Kidney (tissue), 14 donors: ENCODE results near the gene GRPR. TPM values are rescaled to one million over a fixed set of nuclear protein-coding genes. Genes with fewer than 3 reads are reported as not detected.

ENCODE experiments used
- DNase-seq, 5 donors: peaks; one replicate each; pipeline ENCODE4 v3.0.0-alpha.2; 2013 to 2020
- FAIRE-seq: peaks from 2 replicates; lab custom pipeline; 2012; peaks lifted over from hg19 to GRCh38; lab: Jason Lieb, UNC
- H3K27ac ChIP-seq, 2 donors: one replicate each; pipeline ENCODE4 v1.7.0; 2013; ENCODE audit warnings: low read depth in 2 of 2, low read length in 2 of 2, inconsistent platforms in 1 of 2
- H3K27me3 ChIP-seq: one replicate; pipeline ENCODE4 v1.7.1; 2013; ENCODE audit warnings: low read length, inconsistent platforms; ENCODE audit not compliant: control insufficient read depth, insufficient read depth
- H3K36me3 ChIP-seq, 3 donors: one replicate each; pipeline versions ENCODE4 v1.7.0 to v1.7.1; 2013; ENCODE audit warnings: low read length in 3 of 3, control low read depth in 1 of 3, inconsistent platforms in 1 of 3; ENCODE audit not compliant: insufficient read depth in 3 of 3, control insufficient read depth in 2 of 3
- H3K4me1 ChIP-seq, 3 donors: one replicate each; pipeline versions ENCODE4 v1.7.0 to v1.7.1; 2013; ENCODE audit warnings: low read length in 3 of 3, inconsistent platforms in 1 of 3, low read depth in 1 of 3; ENCODE audit not compliant: control insufficient read depth in 2 of 3, insufficient read depth in 2 of 3
- H3K4me3 ChIP-seq, 3 donors: one replicate each; pipeline versions ENCODE4 v1.7.0 to v1.8.1; 2013; ENCODE audit warnings: low read length in 3 of 3, control low read depth in 1 of 3, inconsistent platforms in 1 of 3
- H3K9ac ChIP-seq, 3 donors: one replicate each; pipeline versions ENCODE4 v1.7.0 to v1.7.1; 2013; ENCODE audit warnings: low read length in 3 of 3, control low read depth in 1 of 3, inconsistent platforms in 1 of 3
- H3K9me3 ChIP-seq, 3 donors: one replicate each; pipeline versions ENCODE4 v1.7.0 to v1.7.1; 2013; ENCODE audit warnings: low read length in 3 of 3, control low read depth in 1 of 3, inconsistent platforms in 1 of 3; ENCODE audit not compliant: control insufficient read depth in 2 of 3, insufficient read depth in 1 of 3
- CTCF ChIP-seq: IDR thresholded peaks from 3 replicates; pipeline ENCODE4 v1.5.1; 2012; ENCODE audit warnings: mild to moderate bottlenecking, moderate library complexity, borderline replicate concordance; ENCODE audit not compliant: insufficient read depth; ENCODE audit errors: extremely low read depth
- intact Hi-C: fragments of 100-400 bp; cut with DNase I; formaldehyde crosslinking; loops from one replicate; pipeline ENCODE4 v1.11.1; 2022
- polyA plus RNA-seq: library from polyadenylated mRNA; stranded (reverse); fragments of 350-450 nt; fragmentation: Illumina TruSeq; extraction: RNeasy Lipid Tissue Mini Kit (QIAGEN cat#74804); gene quantifications from one replicate; pipeline ENCODE4 v1.2.3, GENCODE V29; 2014; ENCODE audit warnings: low read depth, low replicate concordance; ENCODE audit not compliant: insufficient read depth
- total RNA-seq: library from RNA; stranded (reverse); fragmentation: NEBNext Ultra II Directional; extraction: Animal tissue kit (Norgen Biotek cat#: 25700); gene quantifications from one replicate; pipeline ENCODE4 v1.2.1, GENCODE V29; 2021
- donor health status: control.
- donor health status: control.
- donor health status: control.
- donor health status: control.
- donor health status: control.
- donor health status: DM: yes; HTN: yes; CAD: no.
- donor health status: Normal renal cell carcinoma (clear cell type).

GRPR gene
- total and polyA plus RNA-seq, 2 donors from 2014 or later: 0.25 TPM; not detected in 1

- FAIRE-seq (no peak), DNase-seq (no peak)
- H3K4me1 ChIP-seq: no peaks in the 10 kb centered on the region
- no peak for TF ChIP-seq CTCF
- no peaks in the 10 kb centered on the region for H3K9me3 ChIP-seq
- no peak overlapping the region for H3K27ac ChIP-seq
- no peaks in the 10 kb centered on the region for H3K36me3 ChIP-seq
- no peak overlapping the region for H3K9ac ChIP-seq
- intact Hi-C loops: no loop called here
- H3K4me3 ChIP-seq: no peak overlapping the region
- H3K27me3 ChIP-seq: peaks cover 12% of the 10 kb centered on the region
Measured at GRCh38 chrX:16114611-16115010, 8.8 kb upstream of the GRPR start.

GRCh38 chrX:16119353-16120220 is 3.8 kb upstream of the GRPR start:
- Histone ChIP-seq H3K9me3 (no peaks in the 10 kb centered on the region), H3K36me3 (no peaks in the 10 kb centered on the region), H3K4me3 (no peak overlapping the region), H3K4me1 (no peaks in the 10 kb centered on the region), H3K27me3 (peaks cover 6% of the 10 kb centered on the region), H3K27ac (no peak overlapping the region), H3K9ac (no peak overlapping the region)
- intact Hi-C loops: no loop called here
- FAIRE-seq (no peak), DNase-seq (no peak)
- TF ChIP-seq CTCF: no peak

GRCh38 chrX:16120431-16120830 is 2.9 kb upstream of the GRPR start:
- Histone ChIP-seq H3K27ac (no peak overlapping the region), H3K9me3 (no peaks in the 10 kb centered on the region), H3K27me3 (peaks cover 4% of the 10 kb centered on the region), H3K36me3 (no peaks in the 10 kb centered on the region), H3K4me3 (no peak overlapping the region), H3K9ac (no peak overlapping the region), H3K4me1 (no peaks in the 10 kb centered on the region)
- no peak for FAIRE-seq
- no peak for DNase-seq
- TF ChIP-seq CTCF: no peak
- intact Hi-C loops: no loop called here
